Measurements from ENCODE around the gene ASL.
"Not testable (repeated sequence)": the region's sequence is repeated elsewhere in the genome, so short reads cannot be mapped to it uniquely, and the experiment has no call there.

The ASL gene

GRCh38 chr7:66088861-66089838 lies 13.5 kb downstream of the ASL start:
- Histone ChIP-seq H3K9me3 (ENCODE audit: low read length) (no peaks in the 10 kb centered on the region), H2AFZ (ENCODE audit: low read depth, low read length) (no peak overlapping the region), H3K36me3 (ENCODE audit: insufficient read depth, low read length) (no peaks in the 10 kb centered on the region), H3K4me1 (ENCODE audit: insufficient read depth, low read length) (peaks cover 8% of the 10 kb centered on the region), H3K4me3 (ENCODE audit: low read length) (no peak overlapping the region), H3K27me3 (ENCODE audit: insufficient read depth, low read length) (no peaks in the 10 kb centered on the region)

- no peaks in the 10 kb centered on the region for H3K9me3 ChIP-seq (ENCODE audit: low read length)
- no peaks in the 10 kb centered on the region for H3K36me3 ChIP-seq (ENCODE audit: insufficient read depth, low read length)
These were observed 17.0 kb downstream of the ASL start for GRCh38 chr7:66092654-66093053.

GRCh38 chr7:66095010-66095409 lies 19.4 kb downstream of the ASL start:
- Histone ChIP-seq H3K4me1 (ENCODE audit: insufficient read depth, low read length) (peaks cover 4% of the 10 kb centered on the region), H3K36me3 (ENCODE audit: insufficient read depth, low read length) (no peaks in the 10 kb centered on the region), H3K4me3 (ENCODE audit: low read length) (no peak overlapping the region), H3K27me3 (ENCODE audit: insufficient read depth, low read length) (no peaks in the 10 kb centered on the region), H3K9me3 (ENCODE audit: low read length) (no peaks in the 10 kb centered on the region), H2AFZ (ENCODE audit: low read depth, low read length) (no peak overlapping the region)

More at GRCh38 chr7:66092654-66093053, 17.0 kb downstream of the ASL start:
- no peak overlapping the region for H3K4me3 ChIP-seq (ENCODE audit: low read length)
- no peak overlapping the region for H2AFZ ChIP-seq (ENCODE audit: low read depth, low read length)
- no peaks in the 10 kb centered on the region for H3K4me1 ChIP-seq (ENCODE audit: insufficient read depth, low read length)
- H3K27me3 ChIP-seq (ENCODE audit: insufficient read depth, low read length) = no peaks in the 10 kb centered on the region

- H2AFZ ChIP-seq (ENCODE audit: low read depth, low read length) = no peak overlapping the region
These were observed 23.6 kb downstream of the ASL start for GRCh38 chr7:66099232-66099550.

GRCh38 chr7:66099551-66100407 lies 24.2 kb downstream of the ASL start:
- H3K27me3 ChIP-seq (ENCODE audit: insufficient read depth, low read length) = no peaks in the 10 kb centered on the region
- peak overlapping the region; percentile 41 for H3K4me3 ChIP-seq (ENCODE audit: low read length)
- no peaks in the 10 kb centered on the region for H3K36me3 ChIP-seq (ENCODE audit: insufficient read depth, low read length)
- peaks cover 4% of the 10 kb centered on the region for H3K4me1 ChIP-seq (ENCODE audit: insufficient read depth, low read length)
- peak overlapping the region; percentile 39 for H2AFZ ChIP-seq (ENCODE audit: low read depth, low read length)
- H3K9me3 ChIP-seq (ENCODE audit: low read length) = no peaks in the 10 kb centered on the region

More at GRCh38 chr7:66099232-66099550, 23.6 kb downstream of the ASL start:
- no peaks in the 10 kb centered on the region for H3K9me3 ChIP-seq (ENCODE audit: low read length)
- H3K36me3 ChIP-seq (ENCODE audit: insufficient read depth, low read length) = no peaks in the 10 kb centered on the region
- H3K27me3 ChIP-seq (ENCODE audit: insufficient read depth, low read length) = no peaks in the 10 kb centered on the region
- H3K4me3 ChIP-seq (ENCODE audit: low read length) = no peak overlapping the region
- H3K4me1 ChIP-seq (ENCODE audit: insufficient read depth, low read length) = peaks cover 4% of the 10 kb centered on the region

GRCh38 chr7:66100408-66101050 lies 24.9 kb downstream of the ASL start:
- Histone ChIP-seq H3K9me3 (ENCODE audit: low read length) (no peaks in the 10 kb centered on the region), H3K27me3 (ENCODE audit: insufficient read depth, low read length) (no peaks in the 10 kb centered on the region), H3K4me3 (ENCODE audit: low read length) (peak overlapping the region; percentile 41), H3K36me3 (ENCODE audit: insufficient read depth, low read length) (no peaks in the 10 kb centered on the region), H2AFZ (ENCODE audit: low read depth, low read length) (peak overlapping the region; percentile 39), H3K4me1 (ENCODE audit: insufficient read depth, low read length) (peaks cover 4% of the 10 kb centered on the region)

- H2AFZ ChIP-seq (ENCODE audit: low read depth, low read length); H3K27me3 ChIP-seq (ENCODE audit: insufficient read depth, low read length); H3K4me1 ChIP-seq (ENCODE audit: insufficient read depth, low read length); H3K9me3 ChIP-seq (ENCODE audit: low read length); H3K4me3 ChIP-seq (ENCODE audit: low read length); H3K36me3 ChIP-seq (ENCODE audit: insufficient read depth, low read length): not testable (repeated sequence)
These were observed 26.5 kb downstream of the ASL start for GRCh38 chr7:66102168-66102567.

GRCh38 chr7:66103994-66104393 lies 28.4 kb downstream of the ASL start:
- not testable (repeated sequence) for H3K27me3 ChIP-seq (ENCODE audit: insufficient read depth, low read length); H3K9me3 ChIP-seq (ENCODE audit: low read length); H3K4me1 ChIP-seq (ENCODE audit: insufficient read depth, low read length); H3K36me3 ChIP-seq (ENCODE audit: insufficient read depth, low read length); H3K4me3 ChIP-seq (ENCODE audit: low read length); H2AFZ ChIP-seq (ENCODE audit: low read depth, low read length)

GRCh38 chr7:66105263-66105748 lies 29.7 kb downstream of the ASL start:
- Histone ChIP-seq H2AFZ (ENCODE audit: low read depth, low read length) (no peak overlapping the region), H3K4me3 (ENCODE audit: low read length) (no peak overlapping the region), H3K4me1 (ENCODE audit: insufficient read depth, low read length) (no peaks in the 10 kb centered on the region), H3K27me3 (ENCODE audit: insufficient read depth, low read length) (no peaks in the 10 kb centered on the region), H3K9me3 (ENCODE audit: low read length) (no peaks in the 10 kb centered on the region), H3K36me3 (ENCODE audit: insufficient read depth, low read length) (no peaks in the 10 kb centered on the region)

GRCh38 chr7:66108410-66108809 lies 32.8 kb downstream of the ASL start:
- not testable (repeated sequence) for H2AFZ ChIP-seq (ENCODE audit: low read depth, low read length); H3K36me3 ChIP-seq (ENCODE audit: insufficient read depth, low read length); H3K9me3 ChIP-seq (ENCODE audit: low read length); H3K27me3 ChIP-seq (ENCODE audit: insufficient read depth, low read length); H3K4me1 ChIP-seq (ENCODE audit: insufficient read depth, low read length); H3K4me3 ChIP-seq (ENCODE audit: low read length)

GRCh38 chr7:66110856-66111255 lies 35.2 kb downstream of the ASL start:
- Histone ChIP-seq H3K36me3 (ENCODE audit: insufficient read depth, low read length) (peaks cover under 1% of the 10 kb centered on the region), H3K9me3 (ENCODE audit: low read length) (no peaks in the 10 kb centered on the region), H3K4me3 (ENCODE audit: low read length) (no peak overlapping the region), H2AFZ (ENCODE audit: low read depth, low read length) (no peak overlapping the region), H3K4me1 (ENCODE audit: insufficient read depth, low read length) (peaks cover 5% of the 10 kb centered on the region), H3K27me3 (ENCODE audit: insufficient read depth, low read length) (no peaks in the 10 kb centered on the region)

- peak within 1 kb of the TSS; percentile 90 for H2AFZ ChIP-seq (ENCODE audit: low read depth, low read length)
- H3K27me3 ChIP-seq (ENCODE audit: insufficient read depth, low read length) = no peaks in the 10 kb centered on the region
- no peaks in the 10 kb centered on the region for H3K9me3 ChIP-seq (ENCODE audit: low read length)
- H3K4me1 ChIP-seq (ENCODE audit: insufficient read depth, low read length) = peaks cover 17% of the 10 kb centered on the region
- peaks cover 12% of the 10 kb centered on the region for H3K36me3 ChIP-seq (ENCODE audit: insufficient read depth, low read length)
- peak within 1 kb of the TSS; percentile 72 for H3K4me3 ChIP-seq (ENCODE audit: low read length)
These were observed 39.4 kb downstream of the ASL start, which contains the start of gene CRCP for GRCh38 chr7:66114743-66115649. Gene CRCP, plus strand, starts transcription at chr7:66114847. Its CDS starts 116 bp downstream, at chr7:66114963.

Measured in neuron (in vitro differentiated cells).